DMS53 (cell line): ENCODE results near the gene ACE2.
"Not testable (repeated sequence)": the region's sequence is repeated elsewhere in the genome, so short reads cannot be mapped to it uniquely, and the experiment has no call there.

ENCODE experiments used
- DNase-seq: peaks from one replicate; lab custom pipeline; 2025; lab: John Stamatoyannopoulos, UW

Gene ACE2

DNA sequence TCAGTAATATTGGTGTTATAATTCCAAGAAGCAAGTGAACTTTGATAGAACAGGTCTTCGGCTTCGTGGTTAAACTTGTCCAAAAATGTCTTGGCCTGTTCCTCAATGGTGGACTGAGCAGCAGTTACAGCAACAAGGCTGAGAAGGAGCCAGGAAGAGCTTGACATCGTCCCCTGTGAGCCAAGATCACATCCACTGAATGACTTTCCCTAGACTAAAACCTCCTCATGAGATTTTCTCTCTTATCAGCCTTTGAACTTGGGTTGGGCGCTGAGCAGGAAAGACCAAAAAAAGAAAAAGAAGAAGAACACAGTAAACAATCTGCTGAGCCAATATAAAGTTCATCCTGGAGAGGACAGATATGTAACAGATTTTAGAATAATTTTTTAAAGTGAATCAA is at the start of gene ACE2:
TSS of gene ACE2 (minus strand) at position 216 of the 400 bp plus-strand sequence. CDS start at position 167, 49 bp downstream.
- DNase-seq: no peak

DNA sequence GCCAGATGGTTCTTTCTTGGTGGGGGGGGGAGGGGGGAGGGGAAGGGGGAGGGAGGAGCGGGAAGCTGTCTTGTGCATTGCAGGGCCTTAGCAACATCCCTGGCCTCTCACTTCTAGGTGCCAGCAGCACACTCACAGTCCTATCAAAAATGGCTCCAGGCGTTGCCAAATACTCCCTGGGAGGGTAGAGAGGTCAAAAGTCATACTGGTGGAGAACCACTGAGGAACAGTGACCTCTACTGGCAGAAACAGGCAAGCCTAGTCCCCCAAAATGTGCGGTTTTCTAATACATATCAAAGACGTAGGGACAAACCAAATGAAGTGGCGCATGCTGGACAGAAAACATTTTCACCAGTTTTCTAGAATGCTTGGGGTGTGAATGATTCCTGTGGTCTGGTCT is 46.8 kb upstream of the ACE2 start:
- not testable (repeated sequence) for DNase-seq

DNA sequence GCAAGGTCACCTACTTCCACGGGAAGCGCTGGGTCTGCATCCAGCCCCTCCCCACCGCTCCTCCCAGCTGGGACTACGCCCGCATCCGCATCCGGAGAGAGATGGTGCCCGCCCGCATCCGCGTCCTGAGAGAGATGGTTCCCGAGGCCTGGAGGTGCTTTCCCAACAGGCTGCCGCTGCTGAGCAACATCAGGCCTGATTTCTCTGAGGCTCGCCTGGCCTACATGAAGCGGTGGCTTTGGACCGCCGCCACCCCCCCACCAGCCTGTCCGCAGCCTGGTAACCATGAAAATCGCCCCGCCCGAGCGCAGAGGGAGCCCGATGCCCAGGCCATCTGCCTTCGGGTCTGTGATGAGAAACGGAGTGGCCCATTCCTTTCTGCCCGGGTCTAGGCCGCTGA is 45.8 kb upstream of the ACE2 start:
- DNase-seq: no peak

DNA sequence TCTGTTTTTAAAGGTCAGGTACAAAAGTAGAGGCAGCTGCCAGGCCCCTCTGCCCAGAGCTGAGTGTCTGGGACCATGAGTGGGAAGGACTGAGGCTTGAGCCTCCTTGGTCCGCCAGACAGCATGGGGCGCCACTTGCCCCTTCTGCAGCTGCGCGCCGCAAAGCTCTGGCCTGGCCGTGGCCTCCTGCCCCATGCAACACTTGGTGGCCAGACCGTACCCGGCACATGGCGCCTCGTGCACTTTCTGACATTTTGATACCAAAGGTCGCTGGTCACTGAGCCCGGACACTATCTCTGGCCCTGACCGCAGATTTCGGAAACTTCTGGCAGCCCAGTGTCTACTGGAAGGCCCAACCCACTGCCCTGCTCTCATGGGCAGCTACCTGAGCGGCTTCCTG is 45.3 kb upstream of the ACE2 start:
- DNase-seq: no peak

DNA sequence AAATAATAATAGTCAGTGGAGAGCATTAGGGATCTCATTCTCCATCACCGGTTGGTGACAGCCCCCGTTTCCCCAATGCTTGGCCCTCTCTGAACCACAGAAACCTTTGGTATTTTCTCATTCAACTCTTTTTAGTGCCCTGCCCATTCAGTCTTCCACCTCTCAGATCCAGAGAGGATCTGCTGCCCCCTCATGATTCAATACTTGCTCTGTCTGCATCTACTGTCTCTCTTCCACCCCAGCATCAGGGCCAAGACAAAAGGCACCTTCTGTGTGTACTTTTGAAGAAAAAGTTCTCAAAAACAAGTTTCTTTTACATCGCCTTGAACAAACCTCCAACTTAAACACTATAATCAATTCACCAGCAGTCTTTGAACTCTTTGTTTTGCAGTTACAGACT is 44.5 kb upstream of the ACE2 start:
- no peak for DNase-seq

DNA sequence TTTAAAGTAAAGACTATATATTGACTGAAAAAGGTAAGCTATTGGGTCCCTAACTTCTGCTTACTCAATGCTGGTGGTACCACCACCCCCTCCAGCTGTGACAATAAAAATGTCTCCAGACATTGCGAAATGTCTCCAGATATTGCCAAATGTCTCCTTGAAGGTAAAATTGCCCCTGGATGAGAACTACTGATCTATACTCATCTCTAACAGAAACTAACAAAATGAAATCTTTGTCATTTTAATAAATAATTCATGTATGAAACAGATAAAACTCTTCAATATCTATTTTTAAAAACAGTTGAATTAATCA is 43.8 kb upstream of the ACE2 start:
- no peak for DNase-seq

DNA sequence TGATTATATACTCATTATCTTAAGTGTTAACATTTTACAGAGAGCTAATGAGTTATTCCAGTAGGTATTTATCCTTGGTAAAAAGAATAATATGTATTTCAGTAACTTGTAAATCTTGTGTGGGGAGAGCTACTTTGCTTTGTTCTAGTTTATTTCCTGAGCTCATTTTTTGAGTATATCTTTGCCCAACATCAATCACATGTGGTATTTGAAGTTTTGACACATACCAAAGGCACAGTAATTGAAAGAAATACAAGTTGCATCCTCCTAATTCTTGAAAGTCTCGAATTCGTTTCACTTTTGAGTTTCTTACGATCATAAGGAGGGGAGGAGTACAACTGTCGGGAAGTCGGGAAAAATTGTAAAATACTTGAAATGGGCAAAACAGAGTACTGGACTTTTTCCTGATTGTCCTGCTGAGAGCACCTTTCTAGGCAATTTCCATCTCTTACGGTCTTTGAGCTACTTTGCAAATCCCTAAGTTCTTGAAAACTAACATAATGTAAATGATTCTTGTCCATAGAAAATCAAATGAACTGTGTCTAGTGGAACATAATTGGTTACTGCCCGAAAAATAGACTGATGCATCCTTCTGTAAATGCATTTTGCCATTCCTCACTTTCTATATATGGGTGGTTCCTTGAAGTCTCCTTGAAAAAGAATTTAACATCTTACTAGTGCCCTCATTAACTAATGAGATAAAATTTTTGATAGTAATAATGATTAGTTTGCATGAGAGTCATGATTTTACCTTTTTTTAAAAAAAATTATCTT is 43.2 kb upstream of the ACE2 start:
- DNase-seq: no peak

DNA sequence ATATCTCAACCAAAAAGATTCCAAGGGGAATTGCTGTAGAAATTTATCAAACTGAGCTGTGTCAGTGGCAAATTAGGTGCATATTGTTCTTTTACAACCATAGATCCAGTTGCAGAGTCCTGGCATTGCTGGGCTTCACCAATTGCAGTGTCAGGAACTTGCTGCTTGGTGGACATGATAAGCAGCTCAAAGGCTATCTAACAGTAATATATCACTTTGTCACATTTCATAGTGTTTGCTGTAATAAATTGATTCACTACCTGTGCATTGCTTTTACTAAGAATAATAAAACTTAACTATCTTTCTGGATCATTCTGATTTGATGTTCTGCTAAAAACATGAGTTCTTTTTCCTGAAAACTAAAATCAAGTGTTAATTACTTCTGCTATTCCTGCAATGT is 30.9 kb upstream of the ACE2 start:
- DNase-seq: no peak

DNA sequence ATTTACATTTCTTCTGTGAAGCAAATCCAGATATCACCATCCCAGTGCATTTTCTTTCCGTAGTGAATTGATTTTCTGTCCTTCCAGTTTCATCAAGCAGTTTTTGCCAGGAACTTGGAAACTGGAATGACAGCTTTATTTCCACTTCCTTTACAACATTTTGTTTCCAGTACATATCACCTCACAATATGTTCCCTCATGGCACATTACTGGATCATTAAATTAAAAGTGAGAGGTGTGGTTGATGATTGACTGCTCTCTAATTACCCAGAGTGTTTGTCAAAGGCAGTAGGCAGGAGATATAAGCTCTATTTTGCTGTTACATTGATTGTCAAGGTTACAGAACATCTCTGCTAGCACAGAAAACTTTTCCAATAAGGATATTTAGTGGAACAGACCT is 22.3 kb upstream of the ACE2 start:
- DNase-seq: no peak

DNA sequence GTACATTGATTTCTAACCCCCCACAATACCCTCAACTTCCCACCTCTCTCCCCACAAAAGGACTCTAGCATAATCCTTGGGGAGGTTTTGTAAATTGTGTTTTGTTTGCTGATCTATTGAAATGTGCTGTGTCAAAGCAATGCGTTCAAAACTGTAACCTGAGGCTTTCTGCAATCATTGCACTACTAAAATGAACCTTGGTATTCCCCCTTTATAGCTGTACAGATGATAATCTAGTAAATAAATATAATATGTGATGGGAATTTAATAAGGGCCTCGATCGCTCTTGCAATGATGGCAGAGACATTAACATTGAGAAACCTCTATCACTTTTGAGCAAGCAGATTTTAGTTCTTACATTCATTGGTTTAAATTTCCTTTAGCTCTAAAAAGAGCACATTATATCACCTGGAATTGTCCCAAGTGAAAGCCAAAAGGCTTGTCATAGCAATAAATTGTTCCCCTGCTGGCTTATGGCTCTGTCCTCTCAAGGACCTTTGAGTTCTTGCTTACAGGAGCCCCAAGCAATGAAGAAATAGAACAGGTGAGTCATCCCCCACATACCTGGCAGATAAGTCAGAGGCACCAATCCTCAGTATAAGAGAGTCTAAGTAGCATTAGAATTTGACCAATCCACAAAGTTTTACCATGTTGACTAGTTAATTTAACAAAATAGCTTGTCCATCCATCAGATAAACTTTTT is 18.4 kb upstream of the ACE2 start:
- peak; percentile 44 for DNase-seq

DNA sequence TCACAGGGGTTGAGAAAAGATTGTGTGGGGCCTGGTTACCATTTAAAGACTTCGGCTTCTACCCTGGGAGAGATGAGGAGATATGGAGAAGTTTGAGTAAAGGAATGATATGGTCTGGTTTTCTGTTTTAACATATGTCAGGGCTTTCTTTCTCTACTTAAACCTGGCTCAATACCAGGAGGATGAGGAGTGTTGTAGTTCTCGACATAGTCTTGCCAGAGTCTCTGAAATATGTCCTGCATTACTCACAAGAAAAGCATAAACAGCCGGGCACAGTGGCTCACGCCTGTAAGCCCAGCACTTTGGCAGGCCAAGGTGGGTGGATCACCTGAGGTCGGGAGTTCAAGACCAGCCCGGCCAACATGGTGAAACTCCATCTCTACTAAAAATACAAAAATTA is 16.4 kb upstream of the ACE2 start:
- no peak for DNase-seq

DNA sequence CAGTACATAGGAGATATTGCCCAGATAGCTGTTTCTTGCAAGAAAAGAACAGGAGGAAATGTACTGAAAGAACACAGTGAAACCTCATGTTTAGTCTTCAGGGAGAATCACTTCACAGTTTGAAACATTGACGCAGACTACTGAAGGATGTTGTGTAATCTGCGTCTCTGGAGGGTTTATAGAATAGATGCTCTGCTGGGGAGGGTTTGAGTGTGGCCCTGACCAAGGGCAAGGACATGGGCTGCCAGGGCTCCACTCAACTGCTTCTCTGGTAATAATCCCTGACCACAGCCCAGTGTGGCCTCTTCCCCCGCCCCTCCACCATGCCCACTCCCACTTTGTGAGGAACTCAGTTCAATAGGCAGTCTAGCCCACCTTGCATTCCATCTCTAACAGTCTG is 15.8 kb upstream of the ACE2 start:
- no peak for DNase-seq

DNA sequence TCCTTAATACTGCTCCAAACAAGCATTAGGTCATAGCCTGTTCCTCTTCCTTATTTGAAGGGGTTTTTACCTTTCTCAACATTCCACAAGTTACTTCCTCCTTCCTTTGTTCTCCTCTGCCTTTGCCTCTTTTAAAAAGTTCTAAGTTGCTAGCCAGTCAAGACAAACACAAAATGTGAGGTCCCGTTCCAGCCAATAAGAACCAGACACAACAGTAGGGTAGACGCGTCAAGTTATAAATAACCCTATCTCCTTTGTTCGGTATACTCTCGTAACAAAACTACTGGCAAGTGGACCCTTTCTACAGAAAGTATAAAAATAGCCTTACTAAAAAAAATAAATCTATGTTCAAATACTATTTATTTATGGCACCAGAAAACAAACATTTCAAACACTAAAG is 6.3 kb upstream of the ACE2 start:
- DNase-seq: no peak

DNA sequence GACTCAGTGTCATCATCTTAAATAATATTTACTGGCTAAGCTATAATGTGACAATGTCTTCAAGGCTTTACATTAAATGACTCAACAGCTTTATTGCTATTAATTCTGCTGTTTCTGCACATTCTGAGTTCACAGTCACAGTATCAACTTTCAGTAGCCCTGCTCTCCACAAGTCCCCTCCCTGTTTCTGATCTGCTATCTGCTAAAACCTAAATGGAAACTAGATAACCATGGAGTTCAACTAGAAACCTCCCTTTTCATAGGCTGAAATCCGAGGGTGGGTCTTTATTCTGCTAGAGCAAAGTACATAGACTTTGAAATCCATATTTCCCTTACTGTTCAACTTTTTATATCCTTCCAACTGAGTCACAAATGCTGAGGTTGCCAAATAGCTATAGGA is 5.4 kb upstream of the ACE2 start:
- DNase-seq: no peak

DNA sequence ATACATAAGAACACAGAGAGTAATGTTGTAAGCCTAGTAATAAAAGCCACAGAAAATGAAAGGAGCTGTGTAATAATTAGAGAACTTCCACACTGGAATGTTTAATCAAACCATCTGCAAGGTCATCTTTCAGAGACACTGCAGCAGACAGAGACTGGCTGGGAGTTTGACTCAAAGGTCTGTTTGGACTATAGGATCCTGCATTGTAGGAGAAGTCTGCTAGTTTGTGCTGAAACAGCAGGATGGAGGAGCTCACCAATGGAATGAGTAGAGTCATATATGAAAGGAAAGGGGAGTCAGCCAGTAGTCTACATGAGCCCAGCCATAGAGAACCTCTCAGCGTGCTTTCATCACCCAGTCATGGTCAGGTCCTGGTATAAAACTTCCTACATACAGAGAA is 4.5 kb upstream of the ACE2 start:
- DNase-seq: no peak

DNA sequence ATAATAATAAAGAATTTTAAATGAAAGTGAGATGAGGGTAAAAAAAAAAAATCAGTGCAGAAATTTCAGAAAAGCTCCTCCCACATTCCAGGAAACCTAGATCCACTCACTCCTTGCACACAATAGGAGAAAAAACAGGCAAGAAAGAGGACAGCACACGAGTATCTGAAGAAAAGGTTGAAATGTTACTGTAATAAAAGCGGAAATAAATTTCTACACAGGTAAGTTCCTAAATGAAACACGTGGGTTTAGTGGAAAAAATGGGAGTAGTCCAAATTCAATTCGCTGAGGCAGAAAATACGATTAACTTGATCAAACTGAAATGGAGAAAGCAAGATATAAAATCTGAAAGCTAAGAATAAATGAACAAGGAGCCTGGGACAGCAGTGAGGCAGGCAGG is 2.0 kb upstream of the ACE2 start:
- DNase-seq: no peak

DNA sequence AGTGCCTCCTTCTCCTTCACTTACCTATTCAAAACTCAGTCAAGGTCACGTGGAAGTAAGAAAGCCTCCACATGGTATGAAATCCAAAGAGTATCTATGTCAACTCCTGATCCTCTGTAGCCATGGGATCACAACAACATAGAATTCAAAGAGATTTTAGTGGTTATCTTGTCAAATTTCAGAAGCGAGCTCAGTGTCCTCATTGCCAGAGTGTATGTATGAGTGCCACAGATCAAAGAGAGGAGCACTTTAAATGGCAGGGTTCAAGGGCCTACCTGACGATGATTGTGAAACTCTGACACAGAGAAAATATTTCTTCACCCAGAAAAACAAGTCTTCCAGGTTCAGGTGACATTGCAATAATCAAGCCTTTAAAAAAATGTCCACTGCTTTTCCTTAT is 1.2 kb upstream of the ACE2 start:
- peak; percentile 38 for DNase-seq

DNA sequence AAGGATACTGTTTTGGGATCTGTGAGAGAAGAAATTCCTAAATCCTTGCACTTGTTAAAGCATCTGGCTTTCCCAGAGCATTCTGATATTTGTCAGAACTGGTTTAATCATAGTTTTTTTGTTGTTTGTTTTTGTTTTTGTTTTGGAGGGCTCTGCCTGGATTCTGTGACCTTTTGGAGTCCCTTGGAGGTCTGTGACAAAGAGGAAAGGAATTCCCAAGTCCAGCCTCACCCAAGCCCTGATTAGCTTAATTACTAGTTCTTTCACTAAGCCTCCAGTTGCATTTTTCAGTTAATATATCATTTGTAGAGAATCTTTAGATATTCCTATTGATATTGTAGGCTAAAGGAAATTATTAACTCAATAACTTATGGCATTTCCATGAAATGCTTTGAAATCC is 711 bp downstream of the ACE2 start:
- no peak for DNase-seq

DNA sequence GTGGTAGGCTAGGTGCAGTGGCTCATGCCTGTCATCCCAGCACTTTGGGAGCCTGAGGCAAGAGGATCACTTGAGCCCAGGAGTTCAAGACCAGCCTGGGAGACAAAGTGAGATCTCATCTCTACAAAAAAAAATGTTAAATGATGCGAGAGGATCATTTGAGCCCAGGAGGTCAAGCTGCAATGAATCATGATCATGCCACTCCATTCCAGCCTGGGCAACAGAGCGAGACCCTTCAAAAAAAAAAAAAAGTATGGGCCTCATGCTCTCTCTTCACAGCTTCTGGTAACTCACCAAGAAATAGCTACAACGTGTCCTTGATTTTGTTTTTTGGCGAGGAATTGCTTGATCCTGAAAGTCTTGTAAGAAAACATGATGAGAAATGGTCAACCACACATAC is 1.3 kb downstream of the ACE2 start:
- no peak for DNase-seq

DNA sequence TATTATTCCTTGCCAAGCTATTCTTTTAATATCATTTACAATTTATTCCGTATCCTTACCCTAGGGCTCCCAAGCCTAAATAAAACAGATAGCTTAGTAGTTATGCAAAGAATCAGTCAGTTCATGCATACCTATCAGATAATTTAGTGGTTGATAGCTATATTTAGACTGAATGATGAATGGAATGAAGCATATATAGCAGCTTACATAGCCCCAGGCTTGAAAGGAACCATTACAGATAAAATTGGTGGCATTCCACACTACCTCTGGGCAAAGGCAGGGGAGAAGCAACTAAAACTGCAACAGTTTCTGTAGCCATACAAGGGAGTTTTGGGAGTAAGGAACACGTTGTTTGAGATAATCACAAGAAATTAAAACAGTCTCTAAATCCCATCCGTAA is 2.7 kb downstream of the ACE2 start:
- no peak for DNase-seq

DNA sequence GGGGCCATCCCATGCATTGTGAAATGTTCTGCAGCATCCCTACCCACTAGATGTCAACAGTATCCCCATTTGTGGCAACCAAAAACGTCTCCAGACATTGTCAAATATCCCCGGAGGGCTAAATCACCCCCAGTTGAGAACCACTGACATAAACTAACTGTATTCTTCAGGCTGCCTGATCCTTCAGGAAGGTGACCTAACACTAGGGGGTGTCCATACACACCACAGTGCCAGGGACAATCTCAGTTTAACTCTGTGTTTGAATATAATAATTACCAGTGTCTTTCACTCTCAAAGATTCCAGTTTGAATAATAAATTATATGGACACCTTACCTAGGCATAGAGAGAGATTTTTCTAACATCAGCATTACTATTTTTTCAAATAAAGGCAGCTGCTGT is 6.4 kb downstream of the ACE2 start:
- no peak for DNase-seq

DNA sequence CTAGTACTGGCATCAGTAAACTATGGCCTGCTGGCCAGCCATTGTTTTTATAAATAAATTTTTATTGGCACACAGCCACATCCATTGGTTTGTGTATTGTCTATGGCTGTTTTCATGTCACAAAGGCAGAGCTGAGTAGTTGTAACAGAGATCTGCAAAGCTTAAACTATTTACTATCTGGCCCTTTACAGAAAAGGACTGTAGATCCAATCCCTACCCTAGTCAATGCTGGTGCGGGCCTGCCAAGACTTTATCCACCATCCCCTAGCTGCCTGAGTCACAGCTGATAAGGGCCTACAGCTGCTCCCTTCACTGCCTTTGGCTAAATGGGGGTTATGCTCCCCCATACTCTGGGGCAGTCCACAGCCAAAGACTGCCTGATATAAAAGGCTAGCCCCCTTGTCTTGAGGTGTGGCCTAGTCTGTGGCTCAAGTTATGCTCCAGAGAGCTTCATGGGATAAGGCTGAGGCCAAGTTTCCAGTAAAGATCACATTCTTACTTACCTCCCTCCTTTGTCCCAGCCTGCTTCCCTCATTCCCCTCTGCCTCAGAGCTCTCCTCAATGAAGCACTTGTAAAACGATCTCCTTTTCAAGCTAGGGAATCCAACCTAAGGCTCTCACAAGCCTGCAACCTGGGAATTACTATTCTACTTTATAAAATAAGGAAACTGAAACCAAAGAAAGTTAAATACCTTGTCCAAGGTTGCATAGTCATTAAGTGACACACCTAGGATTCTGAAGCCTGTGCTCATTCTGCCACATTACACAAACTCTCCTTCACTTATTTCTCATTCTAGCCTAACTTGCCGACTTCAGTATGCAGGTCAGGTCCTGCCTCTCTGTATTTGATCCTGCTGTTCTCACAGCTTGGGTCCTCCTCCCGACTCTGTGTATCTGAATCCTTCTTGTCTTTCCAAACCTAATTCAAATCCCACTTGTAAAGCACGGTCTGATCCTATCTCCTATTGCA is 20.7 kb downstream of the ACE2 start:
- no peak for DNase-seq

DNA sequence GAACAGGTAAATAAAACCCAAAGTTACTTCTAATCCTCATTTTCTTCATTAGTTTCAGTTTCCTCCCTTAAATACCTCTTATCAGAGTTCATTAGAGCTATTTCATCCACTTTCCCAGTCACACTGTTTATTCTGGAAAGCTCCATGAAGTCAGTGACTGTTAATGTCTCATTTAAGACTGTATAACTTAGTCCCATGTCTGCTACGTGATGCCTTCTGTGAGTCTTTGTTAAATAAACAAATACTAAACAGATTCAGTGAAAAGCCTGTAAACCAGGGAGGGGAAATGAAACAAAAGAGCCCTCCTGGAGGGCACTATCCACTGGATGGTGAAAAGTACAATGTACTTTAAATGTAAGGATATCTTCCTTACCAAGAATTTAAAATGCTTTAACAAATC is 24.7 kb downstream of the ACE2 start:
- DNase-seq: peak; percentile 6
